Neural progenitor cell (in vitro differentiated cells): ENCODE data around the gene KRTCAP3. TPM values are rescaled to one million over a fixed set of nuclear protein-coding genes. Genes with fewer than 3 reads are reported as not detected.

Experiments used
- DNase-seq: peaks from one replicate; pipeline ENCODE4 v3.0.0-alpha.2; 2016; ENCODE audit warnings: low spot score
- H2AFZ ChIP-seq: fragments of 200-600 bp; sonication (generic); replicated peaks from 2 replicates; pipeline ENCODE4 v1.6.1; 2016; ENCODE audit warnings: antibody characterized with exemption
- H3F3A ChIP-seq: fragments of 200-600 bp; sonication (generic); 2 replicates; pipeline ENCODE4 v1.6.1; 2016; ENCODE audit warnings: antibody characterized with exemption, low read depth
- H3K27ac ChIP-seq: fragments of 200-600 bp; sonication (generic); 2 replicates; pipeline ENCODE4 v1.5.1; 2016; ENCODE audit warnings: mild to moderate bottlenecking
- H3K27me3 ChIP-seq: fragments of 200-600 bp; sonication (generic); 2 replicates; pipeline ENCODE4 v1.6.1; 2016; ENCODE audit warnings: mild to moderate bottlenecking, moderate library complexity
- H3K36me3 ChIP-seq: fragments of 200-600 bp; sonication (generic); 2 replicates; pipeline ENCODE4 v1.5.1; 2016
- H3K4me1 ChIP-seq: fragments of 200-600 bp; sonication (generic); 2 replicates; pipeline ENCODE4 v1.6.1; 2016; ENCODE audit warnings: mixed run types
- H3K4me2 ChIP-seq: fragments of 200-600 bp; sonication (generic); 2 replicates; pipeline ENCODE4 v1.6.1; 2016
- H3K4me3 ChIP-seq: fragments of 200-600 bp; sonication (generic); 2 replicates; pipeline ENCODE4 v1.5.1; 2016
- H3K79me2 ChIP-seq: fragments of 200-600 bp; sonication (generic); 2 replicates; pipeline ENCODE4 v1.6.1; 2016; ENCODE audit warnings: low read depth
- H3K9ac ChIP-seq: fragments of 200-600 bp; sonication (generic); 2 replicates; pipeline ENCODE4 v1.6.1; 2016
- H3K9me3 ChIP-seq: fragments of 200-600 bp; sonication (generic); 2 replicates; pipeline ENCODE4 v1.5.1; 2016; ENCODE audit warnings: low read depth
- H4K20me1 ChIP-seq: fragments of 200-600 bp; sonication (generic); 2 replicates; pipeline ENCODE4 v1.6.1; 2016; ENCODE audit warnings: low read depth
- H3K27ac Mint-ChIP-seq: 3 replicates; pipeline ENCODE4 v1.8.0; 2021; ENCODE audit warnings: mixed read lengths
- H3K27me3 Mint-ChIP-seq: 2 replicates; pipeline ENCODE4 v1.8.0; 2022; ENCODE audit warnings: low read depth, mild to moderate bottlenecking, inconsistent platforms, moderate library complexity, mixed read lengths; ENCODE audit not compliant: insufficient read depth
- H3K36me3 Mint-ChIP-seq: 3 replicates; pipeline ENCODE4 v1.8.0; 2021; ENCODE audit warnings: mixed read lengths
- H3K4me1 Mint-ChIP-seq: 3 replicates; pipeline ENCODE4 v1.8.0; 2021; ENCODE audit warnings: mixed read lengths
- H3K4me3 Mint-ChIP-seq: 3 replicates; pipeline ENCODE4 v1.8.0; 2021; ENCODE audit warnings: mild to moderate bottlenecking, moderate library complexity, mixed read lengths
- H3K9me3 Mint-ChIP-seq: 3 replicates; pipeline ENCODE4 v1.8.0; 2020; ENCODE audit warnings: mixed read lengths
- CTCF ChIP-seq: fragments of 200-600 bp; sonication (generic); IDR thresholded peaks from 2 replicates; pipeline ENCODE4 v1.5.1; 2017; ENCODE audit warnings: antibody characterized with exemption, mild to moderate bottlenecking
- EZH2 ChIP-seq: fragments of 200-600 bp; sonication (generic); IDR thresholded peaks from 2 replicates; pipeline ENCODE4 v1.6.1; 2017; ENCODE audit warnings: antibody characterized with exemption, mild to moderate bottlenecking, moderate library complexity
- EZH2phosphoT487 ChIP-seq: fragments of 200-600 bp; sonication (generic); IDR thresholded peaks from 2 replicates; pipeline ENCODE4 v1.6.1; 2017; ENCODE audit warnings: antibody characterized with exemption
- total RNA-seq: library from RNA; depleted of rRNA; stranded (reverse); fragments of >200 nt; gene quantifications from 2 replicates; pipeline ENCODE4 v1.2.3, GENCODE V29; 2015; ENCODE audit warnings: low replicate concordance

The KRTCAP3 gene
- total RNA-seq, 1 donor from 2014 or later, result 0.88 TPM

GRCh38 chr2:27442920-27443282, 720 bp downstream of the KRTCAP3 start:
- Histone ChIP-seq H3K4me3 (peak overlapping the region; percentile 57), H2AFZ (no peak overlapping the region), H3K9ac (no peak overlapping the region), H3K36me3 (no peaks in the 10 kb centered on the region), H3F3A (peaks cover 34% of the 10 kb centered on the region), H3K9me3 (no peaks in the 10 kb centered on the region), H3K4me2 (peak overlapping the region; percentile 89), H3K79me2 (no peaks in the 10 kb centered on the region), H3K4me1 (peaks cover 7% of the 10 kb centered on the region), H3K27me3 (no peaks in the 10 kb centered on the region), H3K27ac (no peak overlapping the region), H4K20me1 (peaks cover 9% of the 10 kb centered on the region)
- peaks cover 37% of the 10 kb centered on the region for H3K36me3 Mint-ChIP-seq
- no peaks in the 10 kb centered on the region for H3K9me3 Mint-ChIP-seq
- H3K4me1 Mint-ChIP-seq, result peaks cover 9% of the 10 kb centered on the region
- H3K27me3 Mint-ChIP-seq, result peaks cover 4% of the 10 kb centered on the region
- DNase-seq, result no peak
- no peak overlapping the region for H3K4me3 Mint-ChIP-seq
- TF ChIP-seq EZH2, result no peak
- TF ChIP-seq CTCF, result no peak
- no peak for TF ChIP-seq EZH2phosphoT487
- peak overlapping the region; percentile 4 for H3K27ac Mint-ChIP-seq

DNA sequence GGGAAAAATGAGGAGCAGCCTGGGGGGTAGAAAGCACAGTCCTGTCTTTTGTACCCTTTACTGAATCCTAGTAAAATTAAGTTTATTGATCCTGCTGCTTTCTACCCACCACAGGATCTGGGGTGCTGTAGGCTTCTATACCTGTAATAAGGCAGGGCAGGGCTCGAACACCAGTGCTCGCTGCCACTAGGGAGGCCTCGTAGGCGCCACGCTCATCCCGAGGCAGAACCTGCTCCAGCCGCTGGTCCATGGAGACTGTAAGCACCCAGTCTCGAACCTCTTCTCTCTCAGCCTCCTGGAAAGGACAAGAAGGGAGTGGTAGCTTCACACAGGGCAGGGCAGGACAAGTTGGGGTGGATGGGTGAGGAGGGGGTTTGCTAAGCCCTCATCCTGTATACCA, 3.0 kb downstream of the KRTCAP3 start:
- Histone ChIP-seq H2AFZ (no peak overlapping the region), H3K9me3 (no peaks in the 10 kb centered on the region), H3K9ac (no peak overlapping the region), H3K27ac (no peak overlapping the region), H3K27me3 (no peaks in the 10 kb centered on the region), H3K4me3 (no peak overlapping the region), H3K79me2 (no peaks in the 10 kb centered on the region), H3K4me2 (no peak overlapping the region), H3F3A (peaks cover 32% of the 10 kb centered on the region), H3K36me3 (no peaks in the 10 kb centered on the region), H4K20me1 (peaks cover 9% of the 10 kb centered on the region), H3K4me1 (peaks cover 7% of the 10 kb centered on the region)
- peaks cover 4% of the 10 kb centered on the region for H3K27me3 Mint-ChIP-seq
- no peaks in the 10 kb centered on the region for H3K9me3 Mint-ChIP-seq
- TF ChIP-seq EZH2 (no peak), CTCF (no peak), EZH2phosphoT487 (no peak)
- H3K27ac Mint-ChIP-seq, result peak overlapping the region; percentile 25
- peaks cover 33% of the 10 kb centered on the region for H3K36me3 Mint-ChIP-seq
- peaks cover 9% of the 10 kb centered on the region for H3K4me1 Mint-ChIP-seq
- no peak overlapping the region for H3K4me3 Mint-ChIP-seq
- no peak for DNase-seq

- TF ChIP-seq CTCF (no peak), EZH2 (no peak), EZH2phosphoT487 (no peak)
- Histone ChIP-seq H3K27me3 (no peaks in the 10 kb centered on the region), H3K4me2 (no peak overlapping the region), H3K9me3 (no peaks in the 10 kb centered on the region), H3K79me2 (no peaks in the 10 kb centered on the region), H3K27ac (no peak overlapping the region), H3F3A (peaks cover 27% of the 10 kb centered on the region), H3K4me3 (no peak overlapping the region), H3K9ac (no peak overlapping the region), H3K4me1 (peaks cover 7% of the 10 kb centered on the region), H4K20me1 (peaks cover 9% of the 10 kb centered on the region), H2AFZ (no peak overlapping the region), H3K36me3 (no peaks in the 10 kb centered on the region)
- H3K27me3 Mint-ChIP-seq, result peaks cover 4% of the 10 kb centered on the region
- peaks cover 9% of the 10 kb centered on the region for H3K4me1 Mint-ChIP-seq
- peaks cover 29% of the 10 kb centered on the region for H3K36me3 Mint-ChIP-seq
- H3K4me3 Mint-ChIP-seq, result no peak overlapping the region
- no peak overlapping the region for H3K27ac Mint-ChIP-seq
- H3K9me3 Mint-ChIP-seq, result no peaks in the 10 kb centered on the region
- no peak for DNase-seq
Measured at GRCh38 chr2:27445615-27446014, 3.4 kb downstream of the KRTCAP3 start.
